Cardiac fibroblast (primary cell): ENCODE measurements around the gene ABCB1.

Source experiments
- DNase-seq, 2 donors: peaks; one replicate each; pipeline versions ENCODE4 v3.0.0 to v3.0.0-alpha.2; 2010; ENCODE audit warnings: low read depth in 2 of 2
- H3K4me3 ChIP-seq, 2 donors: replicated peaks in 1 of 2; 1 replicate in 1 of 2; 2 replicates in 1 of 2; pipeline ENCODE4 v1.5.1; 2011; ENCODE audit warnings: low read depth in 2 of 2, low read length in 2 of 2, mild to moderate bottlenecking in 2 of 2, moderate library complexity in 1 of 2
- TF ChIP-seq, protein P1 (sequence below): IDR thresholded peaks from one replicate; pipeline ENCODE4 v1.5.1; 2011; ENCODE audit warnings: low read depth, mild to moderate bottlenecking, low read length, inconsistent platforms

The ABCB1 gene

GRCh38 chr7:87456247-87456646, 144.4 kb downstream of the ABCB1 start:
- TF ChIP-seq, protein P1, sequence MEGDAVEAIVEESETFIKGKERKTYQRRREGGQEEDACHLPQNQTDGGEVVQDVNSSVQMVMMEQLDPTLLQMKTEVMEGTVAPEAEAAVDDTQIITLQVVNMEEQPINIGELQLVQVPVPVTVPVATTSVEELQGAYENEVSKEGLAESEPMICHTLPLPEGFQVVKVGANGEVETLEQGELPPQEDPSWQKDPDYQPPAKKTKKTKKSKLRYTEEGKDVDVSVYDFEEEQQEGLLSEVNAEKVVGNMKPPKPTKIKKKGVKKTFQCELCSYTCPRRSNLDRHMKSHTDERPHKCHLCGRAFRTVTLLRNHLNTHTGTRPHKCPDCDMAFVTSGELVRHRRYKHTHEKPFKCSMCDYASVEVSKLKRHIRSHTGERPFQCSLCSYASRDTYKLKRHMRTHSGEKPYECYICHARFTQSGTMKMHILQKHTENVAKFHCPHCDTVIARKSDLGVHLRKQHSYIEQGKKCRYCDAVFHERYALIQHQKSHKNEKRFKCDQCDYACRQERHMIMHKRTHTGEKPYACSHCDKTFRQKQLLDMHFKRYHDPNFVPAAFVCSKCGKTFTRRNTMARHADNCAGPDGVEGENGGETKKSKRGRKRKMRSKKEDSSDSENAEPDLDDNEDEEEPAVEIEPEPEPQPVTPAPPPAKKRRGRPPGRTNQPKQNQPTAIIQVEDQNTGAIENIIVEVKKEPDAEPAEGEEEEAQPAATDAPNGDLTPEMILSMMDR, result no peak
- no peak overlapping the region for H3K4me3 ChIP-seq
- no peak for DNase-seq
